Amniotic stem cell (primary cell): Measurements from ENCODE around the gene PPFIA1.
"Not testable (repeated sequence)": the region's sequence is repeated elsewhere in the genome, so short reads cannot be mapped to it uniquely, and the experiment has no call there.

Experiments
- DNase-seq: peaks from one replicate; lab custom pipeline; 2025; lab: John Stamatoyannopoulos, UW

PPFIA1 gene

GRCh38 chr11:70359451-70360205, 89.1 kb downstream of the PPFIA1 start:
- DNase-seq, result no peak

- no peak for DNase-seq
Observed at GRCh38 chr11:70360211-70360610, 89.7 kb downstream of the PPFIA1 start.

DNA sequence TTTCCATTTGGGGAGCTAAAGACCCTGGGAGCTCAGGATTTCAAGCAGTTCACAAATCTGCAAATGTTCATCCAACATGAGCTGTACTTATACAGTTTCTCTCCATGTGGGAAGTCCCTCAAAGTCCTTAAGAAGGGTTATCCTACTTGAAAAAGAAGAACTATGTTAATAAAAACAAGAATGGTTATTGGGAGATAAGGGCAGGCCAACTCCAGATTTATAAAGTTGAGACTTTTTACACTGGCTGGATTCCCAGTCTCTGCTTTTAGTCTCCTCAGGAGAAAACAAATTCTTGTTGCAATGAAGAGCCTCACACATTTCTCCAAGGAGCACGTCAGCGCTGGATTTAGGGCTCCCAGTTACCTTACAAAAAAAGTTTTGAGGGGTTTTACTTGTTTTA, 93.7 kb downstream of the PPFIA1 start:
- no peak for DNase-seq

DNA sequence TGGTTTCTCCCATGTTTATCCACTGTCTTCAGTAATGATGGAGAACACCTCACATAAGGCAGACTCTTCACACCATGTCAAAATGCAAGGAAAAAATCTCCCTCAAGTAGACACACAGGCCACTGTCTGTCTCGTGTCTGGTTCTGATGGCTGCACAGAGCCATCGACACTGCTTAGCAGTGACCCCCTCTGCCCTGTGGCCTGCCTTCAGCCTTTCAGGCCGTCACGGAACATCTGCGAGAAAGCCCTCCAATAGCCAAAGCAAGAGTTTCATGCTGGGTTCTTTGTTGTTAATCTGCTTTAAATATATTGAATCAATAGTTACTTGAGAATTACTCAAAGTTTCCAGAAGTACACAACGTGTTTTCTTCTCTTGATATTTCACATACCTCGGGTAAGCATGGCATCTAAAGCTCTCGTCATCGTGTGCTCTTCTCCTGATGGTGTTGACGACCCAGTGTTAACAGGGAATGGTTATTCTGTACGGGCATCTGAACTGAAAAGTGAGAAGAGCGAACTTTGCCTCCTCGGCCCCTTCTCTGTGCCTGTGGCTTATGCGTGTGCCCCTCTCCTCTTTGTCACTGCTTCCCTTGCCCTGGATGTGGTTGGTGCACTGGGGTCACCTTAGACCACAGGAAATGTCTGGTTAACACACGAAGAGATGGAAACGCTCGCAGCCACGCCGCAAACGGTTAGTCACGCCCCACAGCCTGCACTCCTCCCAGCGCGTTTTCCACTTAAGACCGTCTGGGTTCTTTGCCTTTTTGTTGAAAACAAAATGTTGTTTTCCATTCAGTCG, 94.5 kb downstream of the PPFIA1 start:
- DNase-seq, result no peak

DNA sequence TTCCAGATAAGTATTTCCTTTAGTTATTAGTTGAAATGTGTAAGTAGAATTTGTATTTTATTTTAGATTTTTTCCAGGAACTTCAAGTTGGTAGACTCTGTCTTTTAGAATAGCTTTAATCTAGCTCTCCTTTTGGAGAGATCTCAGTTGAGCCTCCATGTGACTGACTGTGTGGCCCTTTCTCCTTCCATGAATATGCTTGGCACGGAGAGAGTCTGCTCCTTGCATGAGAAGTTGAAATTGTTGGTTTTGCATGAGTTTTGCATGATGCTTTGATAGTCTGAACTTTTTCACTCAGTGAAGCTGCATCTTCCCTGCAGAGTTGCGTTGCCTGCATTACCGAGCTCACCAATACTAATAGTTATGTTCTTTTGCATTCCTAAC, 95.0 kb downstream of the PPFIA1 start:
- DNase-seq, result no peak

- DNase-seq, result no peak
Observed at GRCh38 chr11:70367071-70367470, 96.6 kb downstream of the PPFIA1 start.

GRCh38 chr11:70368961-70369360, 98.5 kb downstream of the PPFIA1 start:
- DNase-seq, result no peak

DNA sequence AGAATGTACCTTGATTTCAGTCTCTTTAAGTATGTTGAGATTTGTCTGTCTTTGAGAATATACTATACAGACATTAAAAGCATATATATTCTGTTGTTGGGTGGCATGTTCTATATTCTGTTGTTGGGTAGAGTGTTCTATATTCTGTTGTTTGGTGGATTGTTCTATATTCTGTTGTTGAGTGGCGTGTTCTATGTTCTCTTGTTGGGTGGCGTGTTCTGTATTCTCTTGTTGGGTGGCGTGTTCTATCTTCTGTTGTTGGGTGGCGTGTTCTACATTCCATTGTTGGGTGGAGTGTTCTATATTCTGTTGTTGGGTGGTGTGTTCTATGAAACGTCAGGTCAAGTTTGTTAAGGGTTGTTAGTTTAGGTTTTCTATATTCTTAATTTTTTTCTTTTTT, 100.8 kb downstream of the PPFIA1 start:
- no peak for DNase-seq

- DNase-seq, result no peak
Observed at GRCh38 chr11:70372076-70372475, 101.6 kb downstream of the PPFIA1 start.

DNA sequence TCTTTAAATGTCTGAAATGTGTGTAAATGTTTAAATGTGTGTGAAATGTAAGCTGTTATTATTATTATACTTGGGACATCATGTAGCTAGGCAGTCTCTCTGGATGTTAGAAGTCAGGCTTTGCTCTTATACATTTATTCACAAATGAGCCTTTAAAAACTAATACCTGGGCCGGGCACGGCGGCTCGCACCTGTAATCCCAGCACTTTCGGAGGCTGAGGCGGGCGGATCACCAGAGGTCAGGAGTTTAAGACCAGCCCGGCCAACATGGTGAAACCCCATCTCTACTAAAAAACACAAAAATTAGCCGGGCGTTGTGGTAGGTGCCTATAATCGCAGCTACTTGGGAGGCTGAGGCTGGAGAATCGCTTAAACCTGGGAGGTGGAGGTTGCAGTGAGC, 106.1 kb downstream of the PPFIA1 start:
- no peak for DNase-seq

GRCh38 chr11:70377645-70378044, 107.2 kb downstream of the PPFIA1 start:
- DNase-seq, result no peak

DNA sequence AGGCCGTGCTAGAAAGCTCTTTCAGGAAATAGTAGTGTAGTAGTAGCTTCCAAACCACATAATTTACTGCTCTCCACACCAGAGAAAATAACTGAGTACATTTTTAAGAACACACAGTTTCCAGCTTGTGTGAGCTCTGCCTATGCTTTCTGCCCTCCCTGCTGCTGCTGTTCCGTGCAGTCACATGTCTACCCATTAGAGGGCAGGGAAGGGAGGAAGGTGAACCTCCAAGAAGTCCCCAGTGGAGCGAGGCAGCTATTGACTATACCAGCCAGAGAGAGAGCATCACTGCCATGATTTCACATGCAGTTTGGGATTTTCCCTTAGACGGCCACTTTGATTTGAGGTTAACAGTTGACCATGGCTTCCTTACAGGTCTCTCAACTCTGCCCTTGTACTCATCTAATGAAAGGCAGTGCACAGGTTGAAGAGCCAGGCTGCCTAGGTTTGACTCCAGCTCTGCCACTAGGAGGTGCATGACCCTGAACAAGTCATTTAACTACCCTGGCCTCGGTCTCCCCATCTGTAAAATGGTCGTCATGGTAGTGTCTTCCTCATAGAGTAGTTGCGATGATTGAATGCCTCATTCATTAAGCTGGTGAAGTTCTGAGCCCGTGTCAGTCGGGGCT, 108.1 kb downstream of the PPFIA1 start:
- DNase-seq, result no peak

GRCh38 chr11:70381350-70381749, 110.9 kb downstream of the PPFIA1 start:
- DNase-seq, result no peak

- DNase-seq, result peak; percentile 4
Observed at GRCh38 chr11:70381872-70382861, 111.7 kb downstream of the PPFIA1 start.

DNA sequence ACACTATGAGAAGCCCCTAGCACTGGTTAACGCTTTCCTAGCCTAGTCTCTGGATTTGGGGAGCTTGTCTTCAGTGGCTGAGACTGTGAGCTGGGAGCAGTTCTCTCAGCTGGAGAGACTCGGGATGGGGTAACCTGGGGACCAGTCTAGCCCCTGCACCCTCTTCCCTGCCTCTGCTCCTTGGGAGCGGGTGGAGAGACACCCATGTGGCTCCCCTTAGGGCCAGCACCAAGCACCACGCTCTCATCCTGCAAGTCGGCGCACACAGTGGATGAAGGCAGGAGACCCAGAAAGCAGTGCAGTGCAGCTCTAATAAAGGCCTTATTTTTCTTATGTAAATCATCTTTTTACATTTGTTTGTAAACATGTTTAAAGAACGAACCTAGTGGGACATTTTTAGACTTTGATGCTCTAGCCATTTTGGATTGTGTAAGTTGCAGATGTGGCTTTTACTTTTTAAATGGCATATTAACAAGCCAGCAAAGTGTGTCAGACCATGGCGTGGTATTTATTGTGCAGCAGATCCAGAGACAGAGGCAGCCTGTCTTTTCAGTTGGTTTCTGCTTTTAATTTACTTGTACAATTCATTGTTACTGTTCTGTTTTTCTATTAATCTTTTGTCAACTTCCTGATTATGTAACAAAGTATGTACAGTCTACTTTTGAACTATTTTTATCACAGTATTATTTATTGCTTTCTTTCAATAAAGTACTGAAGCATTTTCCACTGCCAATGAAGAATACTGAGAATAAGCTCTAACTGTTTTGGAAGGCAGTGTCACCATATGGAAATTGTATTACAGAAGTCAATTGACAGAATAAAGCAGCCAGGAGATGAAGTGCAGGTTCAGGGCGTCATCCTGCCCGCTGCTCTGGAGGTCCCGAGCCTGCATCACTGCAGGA, 113.4 kb downstream of the PPFIA1 start:
- DNase-seq, result no peak

DNA sequence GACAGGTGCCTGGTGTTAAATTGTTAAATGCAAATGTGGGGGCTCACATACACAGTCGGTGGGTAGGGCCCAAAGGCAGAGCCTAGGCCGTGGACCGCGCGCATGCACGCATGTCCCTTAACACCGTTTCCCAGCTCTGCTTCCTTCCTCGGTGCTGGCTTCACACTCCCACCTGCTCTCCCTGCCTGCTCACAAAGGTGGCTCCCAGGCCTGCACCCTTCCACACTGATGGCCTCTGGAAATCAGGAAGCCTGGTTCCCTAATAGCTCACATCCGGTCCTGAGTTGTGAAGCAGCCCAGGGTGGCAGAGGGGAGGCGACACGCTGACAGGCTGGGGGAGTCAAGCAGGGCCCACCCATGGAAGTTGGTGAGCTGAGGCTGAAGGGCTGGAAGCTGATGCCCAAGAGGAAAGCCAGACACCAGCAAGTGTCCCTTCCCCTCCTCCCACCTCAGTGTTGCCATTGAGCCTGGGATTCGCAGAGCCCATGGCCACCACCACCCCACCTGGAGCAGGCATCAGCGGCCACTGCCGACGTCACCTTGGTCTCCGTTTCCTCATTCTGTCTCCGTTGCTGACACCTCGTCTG, 114.2 kb downstream of the PPFIA1 start:
- DNase-seq, result no peak

DNA sequence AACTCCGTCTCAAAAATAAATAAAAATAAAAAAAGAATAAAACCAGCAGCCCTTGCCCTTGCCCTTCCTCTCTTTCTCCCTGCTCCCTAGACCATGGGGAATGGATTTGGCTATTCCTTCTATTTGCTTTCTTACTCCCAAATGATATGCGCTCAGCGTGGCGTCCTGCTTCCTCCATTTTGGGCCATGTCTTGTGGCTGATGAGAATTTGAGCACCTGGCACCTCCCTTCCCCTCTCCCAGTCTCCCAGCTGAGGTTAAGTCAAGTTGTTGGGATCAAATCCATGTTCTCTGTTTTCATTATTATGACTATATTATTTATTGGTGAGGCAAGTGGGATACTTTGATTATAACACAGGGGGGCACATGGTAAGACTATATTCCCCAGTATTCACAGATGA, 117.1 kb downstream of the PPFIA1 start:
- DNase-seq, result no peak

- DNase-seq, result no peak
Observed at GRCh38 chr11:70389201-70389600, 118.7 kb downstream of the PPFIA1 start.

- DNase-seq, result not testable (repeated sequence)
Observed at GRCh38 chr11:70390882-70391281, 120.4 kb downstream of the PPFIA1 start.

DNA sequence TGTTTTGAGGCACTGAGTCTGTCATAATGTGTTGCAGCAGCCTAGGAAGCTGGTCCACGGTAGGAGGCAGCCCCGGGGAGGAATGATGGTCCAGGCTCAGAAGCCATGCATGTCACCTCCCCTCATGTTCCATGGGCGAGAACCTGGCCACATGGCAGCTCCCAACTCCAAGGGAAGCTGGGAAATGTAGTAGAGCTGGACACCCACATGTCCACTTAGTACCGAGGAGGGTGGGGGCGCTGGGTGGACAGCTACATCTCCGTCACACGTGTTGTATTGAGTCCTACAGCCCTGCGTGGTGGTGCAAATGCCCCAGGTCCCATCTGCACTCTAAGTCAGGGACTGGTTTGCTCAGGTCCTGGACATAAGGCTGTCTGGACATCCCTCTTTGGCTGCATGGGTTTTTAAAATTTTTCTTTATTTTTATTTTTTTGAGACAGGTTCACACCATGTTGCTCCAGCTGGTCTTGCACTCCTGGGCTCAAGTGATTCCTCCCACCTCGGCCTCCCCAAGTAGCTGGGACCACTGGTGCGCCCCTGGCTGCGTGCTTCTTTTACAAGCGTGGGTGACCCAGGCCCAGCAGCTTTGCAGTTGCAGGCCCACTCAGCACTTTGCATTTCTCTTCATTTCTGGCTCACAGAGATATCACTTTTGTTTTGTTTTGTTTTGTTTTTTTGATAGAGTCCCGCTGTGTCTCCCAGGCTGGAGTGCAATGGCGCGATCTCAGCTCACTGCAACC, 123.9 kb downstream of the PPFIA1 start:
- no peak for DNase-seq
